ENCODE data around the gene STK38. TPM values are rescaled to one million over a fixed set of nuclear protein-coding genes. Genes with fewer than 3 reads are reported as not detected.

Gene STK38
- total and polyA plus RNA-seq, 9 of the 15 experiments (the other 6 are each of a cell fraction or from before 2014, with no cell fraction given): 5.7 to 28.7 (median 19.5) TPM

- TF ChIP-seq ZNF518B (CRISPR knock-in tag; IDR thresholded peaks at IDR 0.05): no peak
- TF ChIP-seq CC2D1A (IDR thresholded peaks at IDR 0.05): peak; percentile 87
- TF ChIP-seq POLR2B (IDR thresholded peaks at IDR 0.05; ENCODE audit: low read depth, partially characterized antibody): peak; percentile 100
- TF ChIP-seq MEF2D (tag; conservative IDR thresholded peaks at IDR 0.05; ENCODE audit: low read depth): no peak; the same call in 1 of the 2 replicates
- TF ChIP-seq NR4A1 (CRISPR knock-in tag; IDR thresholded peaks at IDR 0.05): no peak
- no peak for TF ChIP-seq NR4A1 (tag; IDR thresholded peaks at IDR 0.05)
- no peak; the same call in 1 of the 2 replicates for TF ChIP-seq KLF10 (CRISPR knock-in tag; IDR thresholded peaks at IDR 0.05)
- TF ChIP-seq POLR3G (IDR thresholded peaks at IDR 0.05; ENCODE audit: extremely low read depth, insufficient read length, insufficient replicate concordance): no peak
- TF ChIP-seq JUN (IDR thresholded peaks at IDR 0.05; ENCODE audit: borderline replicate concordance, low read depth, low read length): 0 out of 2 replicates have a peak, but pooled peaks have one; percentile 47
- TF ChIP-seq JUN (CRISPR knock-in tag; IDR thresholded peaks at IDR 0.05; ENCODE audit: borderline replicate concordance): peak; percentile 48
- peak; percentile 98 for TF ChIP-seq ZFX (CRISPR knock-in tag; IDR thresholded peaks at IDR 0.05)
- peak; percentile 63 for TF ChIP-seq ZBTB8A (IDR thresholded peaks at IDR 0.05; ENCODE audit: partially characterized antibody)
- no peak; the same call in 1 of the 2 replicates for TF ChIP-seq ZBTB34 (CRISPR knock-in tag; IDR thresholded peaks at IDR 0.05)
- TF ChIP-seq ZNF695 (CRISPR knock-in tag; IDR thresholded peaks at IDR 0.05): 0 out of 2 replicates have a peak, but pooled peaks have one; percentile 83
- TF ChIP-seq PHB2 (IDR thresholded peaks at IDR 0.05; ENCODE audit: low read depth): no peak
- TF ChIP-seq ZFP91 (CRISPR knock-in tag; IDR thresholded peaks at IDR 0.05): peak; percentile 76
- TF ChIP-seq GTF2B (IDR thresholded peaks at IDR 0.05; ENCODE audit: extremely low read depth, insufficient read length): peak; percentile 97
- TF ChIP-seq CGGBP1 (CRISPR knock-in tag; IDR thresholded peaks at IDR 0.05): peak; percentile 96
- TF ChIP-seq KLF13 (tag; IDR thresholded peaks at IDR 0.05; ENCODE audit: borderline replicate concordance, low read depth): peak; percentile 58; the same call in 1 of the 2 replicates
- TF ChIP-seq YBX1 (IDR thresholded peaks at IDR 0.05): no peak
- peak; percentile 97 for TF ChIP-seq ZC3H11A (IDR thresholded peaks at IDR 0.05; ENCODE audit: low read depth, low read length)
Observed at GRCh38 chr6:36594029-36594815, 46.9 kb upstream of the STK38 start, which contains the start of gene SRSF3 (continued).

Data from K562 (cell line).